DMS53 (cell line): ENCODE measurements around the gene PTPRN2.
A peak's percentile ranks its signal among the peaks of the same experiment; 100 is the strongest.
"Not testable (repeated sequence)": the region's sequence is repeated elsewhere in the genome, so short reads cannot be mapped to it uniquely, and the experiment has no call there.

Source experiments
- DNase-seq: peaks from one replicate; lab custom pipeline; 2025; lab: John Stamatoyannopoulos, UW

Gene PTPRN2

GRCh38 chr7:158587162-158588084, at the start of gene PTPRN2:
Gene PTPRN2, minus strand, starts transcription at chr7:158587823.
- peak; percentile 95 for DNase-seq

DNA sequence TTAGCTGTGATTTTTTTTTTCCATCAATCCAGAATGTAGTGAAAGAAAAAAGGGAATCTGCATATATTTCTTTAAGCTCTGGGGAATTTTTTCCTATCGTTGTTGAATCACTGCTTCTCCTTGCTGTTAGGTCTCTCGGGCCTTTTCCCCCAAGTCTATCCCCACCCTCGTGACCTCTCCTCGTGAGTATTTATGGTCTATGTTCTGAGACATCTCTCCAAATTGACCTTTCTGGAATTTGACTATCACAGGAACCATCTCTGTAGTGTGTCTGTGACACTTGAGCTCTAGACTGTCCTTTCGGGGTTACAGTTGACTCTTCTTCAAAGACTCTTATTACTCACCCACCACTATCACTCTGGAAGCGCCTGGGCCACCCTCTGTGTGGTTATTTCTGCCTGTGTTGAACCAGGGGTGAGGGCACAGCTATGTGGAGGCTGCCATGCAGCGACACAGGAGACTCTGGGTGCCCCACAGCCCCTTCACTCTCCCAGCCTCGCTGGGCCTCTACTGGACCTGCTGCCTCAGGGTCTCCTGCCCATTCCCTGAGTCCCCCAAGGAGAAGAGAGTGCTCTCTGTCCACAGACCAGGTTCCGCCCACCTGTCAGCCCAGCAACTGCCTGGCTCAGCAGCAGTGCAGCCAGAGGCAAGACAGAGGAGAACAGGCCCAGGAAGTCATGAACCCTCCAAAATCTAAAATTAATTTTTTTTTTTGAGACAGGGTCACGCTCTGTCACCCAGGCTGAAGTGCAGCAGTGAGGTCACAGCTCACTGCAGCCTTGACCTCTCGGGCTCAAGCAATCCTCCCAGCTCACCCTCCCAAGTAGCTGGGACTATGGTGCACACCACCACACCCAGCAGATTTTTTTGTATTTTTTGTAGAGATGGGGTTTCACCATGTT, 45.7 kb upstream of the PTPRN2 start:
- DNase-seq: no peak

DNA sequence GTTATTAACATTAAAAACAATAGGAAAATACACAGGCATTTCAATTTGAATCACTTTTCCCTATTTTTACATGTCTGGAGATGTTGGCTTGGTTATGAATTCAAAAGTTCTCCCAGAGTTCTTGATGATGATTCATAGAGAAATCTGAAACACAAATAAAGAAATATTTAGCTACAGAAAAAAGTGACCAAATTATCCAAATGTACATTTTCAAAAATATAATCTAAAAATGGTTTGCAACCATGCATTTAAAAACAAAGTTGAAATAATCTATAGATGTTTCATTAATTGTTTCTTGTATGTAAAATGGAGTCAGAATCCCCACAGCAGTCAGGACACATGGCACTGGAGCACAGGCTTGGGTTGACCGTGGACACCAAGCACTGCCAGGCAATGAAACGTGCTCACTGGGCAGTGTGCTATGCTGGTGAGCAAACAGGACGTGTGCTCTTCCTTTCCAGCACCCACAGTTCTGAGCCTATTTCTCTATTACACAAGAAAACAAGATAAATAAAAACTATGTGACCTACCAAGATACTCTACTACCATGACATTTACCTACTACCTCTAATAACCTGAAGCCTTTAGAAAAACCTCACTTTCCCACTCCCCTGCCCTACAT, 44.1 kb upstream of the PTPRN2 start:
- DNase-seq: no peak

DNA sequence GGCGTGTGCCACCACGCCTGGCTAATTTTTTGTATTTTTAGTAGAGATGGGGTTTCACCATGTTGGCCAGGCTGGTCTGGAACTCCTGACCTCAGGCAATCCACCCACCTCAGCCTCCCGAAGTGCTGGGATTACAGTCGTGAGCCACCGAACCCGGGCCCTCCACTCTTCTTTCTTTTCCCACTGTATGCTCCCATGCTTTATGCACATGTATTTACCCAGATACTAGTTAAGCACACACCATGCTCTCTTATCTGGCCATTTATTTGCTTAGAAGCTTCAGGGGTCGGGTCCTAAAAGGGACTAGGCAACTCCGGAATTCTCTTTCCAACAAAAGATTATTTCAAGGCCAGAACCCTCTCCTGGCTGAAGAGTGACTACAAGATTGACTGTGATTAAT, 38.7 kb upstream of the PTPRN2 start:
- not testable (repeated sequence) for DNase-seq

- DNase-seq: no peak
These were observed 35.6 kb upstream of the PTPRN2 start for GRCh38 chr7:158623241-158623640.

- DNase-seq: no peak
These were observed 33.3 kb upstream of the PTPRN2 start for GRCh38 chr7:158620839-158621441.

DNA sequence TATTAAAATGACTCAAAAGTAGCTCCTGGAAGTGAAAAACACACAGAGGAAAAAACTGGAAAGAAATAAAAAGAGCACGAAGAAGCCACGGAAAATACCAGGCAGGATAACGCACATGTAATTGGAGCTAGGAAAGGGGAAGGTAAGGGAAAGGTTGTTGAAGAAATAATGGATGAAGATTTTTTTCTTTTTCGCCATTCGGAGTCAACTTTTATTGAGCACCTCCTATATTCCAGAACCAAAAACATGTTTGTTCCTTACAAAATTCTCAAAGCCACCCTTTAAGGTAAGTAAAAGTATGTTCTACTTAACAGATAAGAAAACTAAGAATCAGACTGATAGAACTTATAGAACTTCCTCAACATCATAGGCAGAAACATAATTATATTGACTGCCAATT, 32.8 kb upstream of the PTPRN2 start:
- no peak for DNase-seq

GRCh38 chr7:158618745-158619140, 31.1 kb upstream of the PTPRN2 start:
- DNase-seq: no peak

DNA sequence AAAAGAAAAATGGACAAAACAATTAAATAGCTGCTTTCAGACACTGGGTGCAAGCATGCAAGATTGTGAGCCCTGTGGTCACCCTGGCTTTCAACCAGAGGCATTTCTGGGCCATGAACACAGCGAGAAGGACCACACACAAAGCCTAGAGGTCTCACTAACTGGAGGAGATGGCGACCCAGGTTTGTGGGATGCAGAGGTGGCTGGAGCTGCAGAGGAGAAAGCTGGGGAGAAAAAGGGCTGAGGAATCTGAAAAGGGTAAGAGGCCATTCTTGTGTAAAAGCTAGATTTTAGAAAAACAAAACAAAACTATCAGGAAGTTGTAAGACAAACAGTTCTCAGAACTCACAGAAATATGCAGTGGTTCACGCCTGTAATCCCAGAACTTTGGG, 30.1 kb upstream of the PTPRN2 start:
- DNase-seq: no peak

DNA sequence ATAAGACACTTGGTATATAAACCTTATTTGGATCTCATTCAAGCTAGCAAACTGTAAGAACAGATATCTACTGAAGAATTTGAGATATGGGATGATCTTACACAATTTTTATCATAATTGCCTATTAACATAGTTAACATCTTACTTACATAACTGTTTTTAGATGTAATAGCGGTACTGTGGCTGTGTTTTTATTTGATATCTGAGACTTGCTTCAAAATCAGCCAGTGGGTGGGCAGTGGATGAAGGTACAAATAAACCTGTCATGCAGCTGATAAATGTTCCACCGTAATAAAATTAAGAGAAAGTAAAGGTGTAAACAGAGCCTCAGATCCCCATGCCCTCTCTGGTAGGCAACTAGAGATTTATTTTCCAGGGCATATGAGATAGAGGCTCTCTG, 28.4 kb upstream of the PTPRN2 start:
- no peak for DNase-seq

- no peak for DNase-seq
These were observed 27.1 kb upstream of the PTPRN2 start for GRCh38 chr7:158614700-158615099.

DNA sequence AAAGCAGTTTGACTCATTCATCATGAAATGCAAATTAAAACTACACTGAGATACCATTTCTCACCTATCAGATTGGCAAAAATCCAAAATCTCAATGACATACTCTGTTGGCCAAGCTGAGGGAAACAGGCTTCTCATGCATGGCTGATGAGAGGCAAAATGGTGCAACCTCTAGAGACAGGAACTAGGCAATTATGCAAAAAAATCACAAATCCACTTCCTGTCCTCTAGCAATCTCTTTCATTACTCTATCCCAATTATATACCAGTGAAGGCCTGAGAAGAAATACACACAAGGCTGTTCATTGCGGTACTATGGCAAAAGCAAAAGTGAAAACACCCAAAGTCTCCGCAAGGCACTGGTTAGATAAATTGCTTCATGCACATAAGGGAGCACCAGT, 25.9 kb upstream of the PTPRN2 start:
- DNase-seq: peak; percentile 48

DNA sequence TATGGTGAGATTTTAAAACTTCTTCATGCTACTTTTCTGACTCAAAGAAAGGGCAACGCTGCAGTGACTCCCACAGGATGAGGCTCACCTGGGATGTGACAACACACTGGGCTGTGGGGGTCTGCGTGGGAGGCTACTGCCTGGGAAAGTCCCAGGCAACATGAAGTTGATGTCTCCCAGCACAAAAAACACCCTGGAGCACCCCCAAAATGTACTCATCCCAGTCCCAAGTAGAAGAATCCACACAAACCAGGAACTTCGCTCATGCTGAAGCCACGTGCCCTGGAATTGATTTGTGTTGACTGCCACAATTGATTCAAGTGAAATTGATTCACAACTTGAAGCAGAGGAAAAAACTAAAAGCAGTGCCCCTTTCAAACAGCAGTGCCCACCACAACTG, 24.9 kb upstream of the PTPRN2 start:
- no peak for DNase-seq

DNA sequence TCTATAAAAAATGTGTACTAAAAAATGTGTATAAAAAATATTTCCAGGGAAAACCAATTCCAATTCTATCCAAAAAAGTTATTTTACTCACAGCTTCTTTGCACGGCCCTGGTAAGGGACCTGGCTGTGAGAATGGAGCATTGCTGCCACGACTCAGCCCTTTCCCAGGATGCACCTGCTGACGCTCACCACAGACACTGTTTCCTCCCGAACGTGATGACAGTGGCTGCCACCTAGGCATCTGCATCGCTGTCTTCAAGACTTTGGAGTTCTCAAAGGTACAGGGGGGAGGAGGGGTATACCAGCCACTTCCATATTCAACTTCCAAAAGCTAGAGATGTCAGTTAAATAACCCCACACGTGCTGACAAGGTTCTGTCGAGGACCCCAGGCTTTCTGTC, 23.9 kb upstream of the PTPRN2 start:
- DNase-seq: no peak

- no peak for DNase-seq
These were observed 21.8 kb upstream of the PTPRN2 start for GRCh38 chr7:158609313-158609974.

DNA sequence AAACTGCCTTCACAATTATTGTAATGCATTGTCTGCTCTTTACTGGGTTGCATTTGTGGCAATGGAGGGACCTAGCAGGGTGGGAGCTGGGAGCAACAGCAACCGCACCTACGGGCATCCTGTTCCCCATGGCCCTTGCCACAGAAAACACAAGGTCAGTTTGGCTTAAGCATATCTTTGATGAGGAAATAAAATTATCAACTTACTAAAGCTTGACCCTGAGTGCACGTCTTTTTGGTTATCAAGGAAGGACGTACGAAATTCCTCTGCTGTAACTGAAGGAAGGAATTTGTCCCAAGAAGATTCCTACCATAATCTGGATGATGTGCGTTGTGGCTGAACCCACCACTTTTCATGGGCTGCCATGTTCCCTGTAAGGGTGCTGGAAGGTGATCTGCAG, 19.9 kb upstream of the PTPRN2 start:
- DNase-seq: no peak

DNA sequence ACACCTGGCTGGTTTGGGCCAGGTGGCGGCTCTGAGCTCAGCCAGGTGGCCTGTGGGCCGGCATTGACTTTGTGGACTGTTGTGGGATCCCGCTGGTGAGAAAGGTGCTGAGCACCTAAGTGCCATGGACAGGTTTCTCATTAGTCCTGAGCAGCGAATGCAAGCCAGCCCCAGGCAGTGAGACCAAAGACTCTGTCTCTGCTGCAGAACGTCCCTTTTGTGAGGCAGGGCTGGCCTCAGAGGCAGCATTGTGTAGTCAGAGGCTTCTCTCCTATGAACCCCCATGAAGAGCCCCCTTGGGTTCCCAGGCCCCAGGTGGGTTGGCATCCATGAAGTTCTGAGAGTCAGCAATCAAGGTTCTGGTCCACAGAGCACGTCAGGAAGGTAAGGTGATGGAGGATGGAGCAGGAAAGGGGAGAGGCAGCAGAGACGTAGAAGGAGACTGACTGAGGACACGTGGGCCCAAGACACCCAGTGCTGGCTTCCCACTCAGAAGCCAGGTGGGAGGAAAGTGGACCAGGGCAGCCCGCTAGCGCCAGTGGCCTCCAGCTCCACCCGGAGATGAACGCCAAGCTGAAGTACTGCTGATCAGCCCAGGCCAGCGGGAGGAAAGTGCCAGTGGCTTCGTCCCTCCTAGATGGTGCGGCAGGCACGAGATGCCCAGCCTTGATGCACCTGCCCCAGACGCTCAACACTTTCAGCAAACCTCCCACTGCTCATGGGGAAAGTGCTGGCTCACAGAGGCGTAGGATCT, 19.2 kb upstream of the PTPRN2 start:
- no peak for DNase-seq

GRCh38 chr7:158606129-158606528, 18.5 kb upstream of the PTPRN2 start:
- no peak for DNase-seq

DNA sequence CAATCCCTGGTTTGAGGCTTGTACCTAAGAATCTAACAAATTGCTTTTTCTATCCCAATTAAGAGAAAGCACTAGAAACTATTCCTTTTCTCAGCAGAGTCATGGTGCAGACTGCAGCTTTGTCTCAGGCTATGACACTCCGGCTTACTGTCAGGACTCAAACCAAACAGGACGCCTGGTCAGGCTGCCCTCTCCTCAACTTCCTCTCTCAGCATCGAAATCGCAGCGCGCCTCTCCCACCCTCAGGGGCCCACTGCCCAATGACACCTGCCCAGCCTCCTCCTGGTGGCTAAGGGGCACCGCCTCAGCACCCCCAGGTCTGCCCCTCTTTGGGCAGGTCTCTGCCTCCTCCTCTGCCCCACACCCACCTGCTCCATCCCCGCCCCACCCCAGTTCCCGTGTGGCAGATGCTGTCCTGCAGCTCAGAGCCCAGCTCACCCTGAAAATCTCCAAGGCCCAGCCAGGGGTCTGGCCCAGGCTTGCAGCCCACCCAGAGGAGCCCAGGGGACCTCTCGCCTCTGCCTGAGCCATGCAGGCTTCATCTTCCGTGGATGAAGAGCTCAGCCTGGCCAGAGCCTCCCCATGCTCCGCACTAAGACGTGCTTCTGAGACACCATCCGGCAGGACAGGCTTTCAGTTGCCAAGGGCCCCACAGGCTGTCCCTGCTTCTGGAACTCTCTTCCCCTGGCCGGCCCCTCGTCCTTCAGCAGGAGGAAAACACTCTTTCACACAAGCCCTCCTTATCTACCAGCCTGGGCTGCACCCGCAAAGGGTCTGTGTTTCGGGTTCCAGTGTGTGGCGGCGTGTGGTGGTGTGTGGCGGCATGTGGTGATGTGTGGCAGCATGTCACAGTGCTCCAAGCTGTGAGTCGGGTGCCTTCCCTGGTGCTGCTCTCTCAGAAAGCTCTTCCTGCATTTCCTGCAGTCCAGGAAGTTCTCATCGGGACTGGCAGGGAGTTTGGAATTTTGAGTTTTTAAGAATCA, 16.4 kb upstream of the PTPRN2 start:
- DNase-seq: no peak
